ENCODE data around the gene HSD3B7.

Gene HSD3B7

DNA sequence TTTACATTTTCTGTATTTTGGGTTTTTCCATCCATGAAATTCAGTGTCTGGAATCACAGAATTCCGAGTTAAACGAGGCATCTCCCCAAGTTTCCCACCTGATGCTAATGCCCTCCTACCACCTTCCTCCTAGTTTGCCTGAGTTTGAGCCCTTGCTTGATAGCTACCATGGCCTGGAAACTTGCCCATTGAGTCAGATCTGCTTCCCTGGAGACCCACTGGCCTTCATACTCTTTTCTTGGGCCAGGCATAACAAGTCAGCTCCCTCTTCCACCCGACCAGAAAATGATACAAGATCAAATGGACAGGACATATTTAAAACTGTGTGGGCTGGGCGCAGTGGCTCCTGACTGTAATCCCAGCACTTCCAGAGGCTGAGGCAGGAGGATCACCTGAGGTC lies 17.2 kb upstream of the HSD3B7 start:
- H4K20me1 ChIP-seq: peaks cover 13% of the 10 kb centered on the region; the same call in 1 of the 2 replicates
- peaks cover 99% of the 10 kb centered on the region for H3K36me3 ChIP-seq
- H3K27ac ChIP-seq: no peak overlapping the region

DNA sequence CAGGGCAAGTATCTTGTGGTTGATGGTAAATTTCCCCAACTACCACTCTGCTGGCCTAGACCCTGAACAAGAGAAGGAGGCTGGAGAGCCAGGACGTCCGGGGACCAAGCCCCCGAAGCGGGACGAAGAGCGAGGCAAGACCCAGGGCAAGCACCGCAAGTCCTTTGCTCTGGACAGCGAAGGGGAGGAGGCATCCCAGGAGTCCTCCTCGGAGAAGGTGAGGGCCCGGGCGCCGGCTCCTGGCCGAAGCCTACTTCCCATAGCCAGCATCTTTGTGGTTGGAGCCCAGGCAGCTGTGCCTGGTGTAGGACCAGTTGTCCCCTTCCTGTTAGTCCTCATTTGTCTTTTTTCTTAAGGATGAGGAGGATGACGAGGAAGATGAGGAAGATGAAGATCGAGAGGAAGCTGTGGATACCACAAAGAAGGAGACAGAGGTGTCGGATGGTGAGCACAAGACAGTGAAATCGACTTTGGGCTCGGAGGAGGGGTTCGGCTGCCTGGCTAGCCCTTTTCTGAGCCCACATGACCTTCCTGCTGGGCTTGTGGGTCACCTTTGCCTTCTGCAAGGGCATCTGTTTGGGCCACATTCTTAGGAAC lies 15.7 kb upstream of the HSD3B7 start:
- no peak overlapping the region for H3K9ac ChIP-seq

More for the DNA sequence above, 17.2 kb upstream of the HSD3B7 start:
- no peak overlapping the region for H3K9ac ChIP-seq
- H3K4me1 ChIP-seq: no peaks in the 10 kb centered on the region
- no peaks in the 10 kb centered on the region for H3K9me3 ChIP-seq
- H3K4me3 ChIP-seq: no peak overlapping the region
- TF ChIP-seq Cebpa-rat (IDR thresholded peaks at IDR 0.05): no peak
- H3K4me2 ChIP-seq: no peak overlapping the region
- no peaks in the 10 kb centered on the region for H3K27me3 ChIP-seq

GRCh38 chr16:30971298-30971697 lies 13.7 kb upstream of the HSD3B7 start:
- no peak overlapping the region for H3K4me2 ChIP-seq
- H3K27me3 ChIP-seq: no peaks in the 10 kb centered on the region
- no peak overlapping the region for H3K27ac ChIP-seq
- H3K36me3 ChIP-seq: peaks cover 100% of the 10 kb centered on the region
- no peak overlapping the region for H3K4me3 ChIP-seq
- no peak overlapping the region for H3K9ac ChIP-seq
- H4K20me1 ChIP-seq: peaks cover 13% of the 10 kb centered on the region
- no peaks in the 10 kb centered on the region for H3K9me3 ChIP-seq
- no peak for TF ChIP-seq Cebpa-rat (IDR thresholded peaks at IDR 0.05)
- no peaks in the 10 kb centered on the region for H3K4me1 ChIP-seq

More for the DNA sequence above, 15.7 kb upstream of the HSD3B7 start:
- H3K27me3 ChIP-seq: no peaks in the 10 kb centered on the region
- no peak overlapping the region for H3K4me3 ChIP-seq
- H3K27ac ChIP-seq: no peak overlapping the region
- no peak overlapping the region for H3K4me2 ChIP-seq
- no peaks in the 10 kb centered on the region for H3K4me1 ChIP-seq
- TF ChIP-seq Cebpa-rat (IDR thresholded peaks at IDR 0.05): no peak
- H3K9me3 ChIP-seq: no peaks in the 10 kb centered on the region
- peaks cover 99% of the 10 kb centered on the region for H3K36me3 ChIP-seq
- H4K20me1 ChIP-seq: peaks cover 10% of the 10 kb centered on the region; the same call in 1 of the 2 replicates

- Histone ChIP-seq H3K4me3 (no peak overlapping the region), H3K9me3 (no peaks in the 10 kb centered on the region), H3K4me1 (no peaks in the 10 kb centered on the region), H3K9ac (no peak overlapping the region), H3K4me2 (no peak overlapping the region), H3K36me3 (peaks cover 100% of the 10 kb centered on the region), H3K27me3 (no peaks in the 10 kb centered on the region), H3K27ac (no peak overlapping the region), H4K20me1 (peaks cover 23% of the 10 kb centered on the region)
- TF ChIP-seq Cebpa-rat (IDR thresholded peaks at IDR 0.05): no peak
These were observed 12.1 kb upstream of the HSD3B7 start for GRCh38 chr16:30972872-30973271.

- peaks cover 99% of the 10 kb centered on the region for H3K36me3 ChIP-seq
- no peaks in the 10 kb centered on the region for H3K4me1 ChIP-seq
- H3K27ac ChIP-seq: no peak overlapping the region
- no peak overlapping the region for H3K4me3 ChIP-seq
- peaks cover 34% of the 10 kb centered on the region for H4K20me1 ChIP-seq
- no peak overlapping the region for H3K9ac ChIP-seq
- H3K27me3 ChIP-seq: no peaks in the 10 kb centered on the region
- H3K4me2 ChIP-seq: no peak overlapping the region
- no peaks in the 10 kb centered on the region for H3K9me3 ChIP-seq
- TF ChIP-seq Cebpa-rat (IDR thresholded peaks at IDR 0.05): no peak
These were observed 10.7 kb upstream of the HSD3B7 start for GRCh38 chr16:30974348-30974747.

- Histone ChIP-seq H3K36me3 (peaks cover 98% of the 10 kb centered on the region), H3K4me1 (no peaks in the 10 kb centered on the region), H3K27me3 (no peaks in the 10 kb centered on the region), H3K9me3 (no peaks in the 10 kb centered on the region), H3K9ac (no peak overlapping the region), H3K4me3 (no peak overlapping the region), H3K4me2 (no peak overlapping the region), H3K27ac (no peak overlapping the region), H4K20me1 (peaks cover 34% of the 10 kb centered on the region)
- no peak for TF ChIP-seq Cebpa-rat (IDR thresholded peaks at IDR 0.05)
These were observed 8.5 kb upstream of the HSD3B7 start for GRCh38 chr16:30976486-30976885.

DNA sequence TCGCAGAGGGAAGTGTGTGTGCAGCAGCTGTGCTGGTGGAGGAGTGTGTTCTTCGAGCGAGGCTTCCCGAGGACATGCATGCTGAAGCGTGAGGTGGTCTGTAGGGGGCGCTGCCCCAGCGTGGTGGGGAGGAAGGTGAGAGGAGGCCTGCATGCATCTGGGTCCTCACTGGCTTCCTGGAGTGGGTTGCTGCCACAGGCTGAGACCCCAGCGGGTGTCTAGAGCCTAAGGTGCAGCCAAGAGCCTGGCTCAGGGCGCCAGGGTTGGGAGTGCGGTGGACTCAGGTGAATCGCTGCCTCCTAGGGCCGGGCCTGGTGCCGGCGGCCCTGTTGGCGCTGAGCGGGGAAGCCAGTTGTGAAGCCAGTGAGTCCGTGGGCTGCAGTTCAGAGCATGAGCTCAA lies 7.5 kb upstream of the HSD3B7 start:
- peaks cover 98% of the 10 kb centered on the region for H3K36me3 ChIP-seq
- H3K27ac ChIP-seq: no peak overlapping the region
- H4K20me1 ChIP-seq: peaks cover 35% of the 10 kb centered on the region

GRCh38 chr16:30979170-30980022 lies 5.6 kb upstream of the HSD3B7 start:
- Histone ChIP-seq H3K9me3 (no peaks in the 10 kb centered on the region), H3K4me3 (no peak overlapping the region), H3K4me2 (no peak overlapping the region), H3K9ac (no peak overlapping the region), H3K27me3 (no peaks in the 10 kb centered on the region), H3K4me1 (peaks cover 12% of the 10 kb centered on the region), H3K27ac (no peak overlapping the region), H4K20me1 (peaks cover 54% of the 10 kb centered on the region), H3K36me3 (peaks cover 98% of the 10 kb centered on the region)
- no peak for TF ChIP-seq Cebpa-rat (IDR thresholded peaks at IDR 0.05)

More for the DNA sequence above, 7.5 kb upstream of the HSD3B7 start:
- Histone ChIP-seq H3K4me1 (no peaks in the 10 kb centered on the region), H3K4me3 (no peak overlapping the region), H3K27me3 (no peaks in the 10 kb centered on the region), H3K9me3 (no peaks in the 10 kb centered on the region), H3K9ac (no peak overlapping the region), H3K4me2 (no peak overlapping the region)
- TF ChIP-seq Cebpa-rat (IDR thresholded peaks at IDR 0.05): no peak

DNA sequence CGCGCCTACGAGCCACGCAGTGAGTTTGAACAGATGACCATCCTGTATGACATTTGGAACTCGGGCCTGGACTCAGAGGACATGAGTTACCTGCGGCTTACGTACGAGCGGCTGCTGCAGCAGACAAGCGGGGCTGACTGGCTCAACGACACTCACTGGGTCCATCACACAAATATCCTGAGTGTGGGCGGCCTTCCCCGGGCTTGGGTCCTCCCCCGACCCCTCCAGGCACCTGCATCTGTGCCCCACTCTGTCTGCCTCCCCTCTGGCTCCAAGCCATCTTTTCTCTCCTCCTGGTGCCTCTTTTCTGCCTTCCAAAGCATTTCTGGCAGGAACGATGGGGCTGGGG lies 5.0 kb upstream of the HSD3B7 start:
- Histone ChIP-seq H3K9ac (no peak overlapping the region), H3K36me3 (peaks cover 96% of the 10 kb centered on the region), H4K20me1 (peaks cover 58% of the 10 kb centered on the region)

DNA sequence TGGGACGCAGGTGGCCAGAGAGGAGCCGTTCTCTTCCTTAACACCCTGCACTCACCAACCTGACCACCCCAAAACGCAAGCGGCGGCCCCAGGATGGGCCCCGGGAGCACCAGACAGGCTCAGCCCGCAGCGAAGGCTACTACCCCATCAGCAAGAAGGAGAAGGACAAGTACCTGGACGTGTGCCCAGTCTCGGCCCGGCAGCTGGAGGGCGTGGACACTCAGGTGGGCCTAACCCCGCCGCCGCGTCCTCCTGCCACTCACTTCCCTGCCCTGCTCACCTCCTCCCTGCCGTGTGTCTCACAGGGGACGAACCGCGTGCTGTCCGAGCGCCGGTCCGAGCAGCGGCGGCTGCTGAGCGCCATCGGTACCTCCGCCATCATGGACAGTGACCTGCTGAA lies 4.6 kb upstream of the HSD3B7 start:
- H3K4me2 ChIP-seq: no peak overlapping the region
- no peaks in the 10 kb centered on the region for H3K27me3 ChIP-seq
- H3K4me3 ChIP-seq: no peak overlapping the region
- no peak overlapping the region for H3K9ac ChIP-seq
- peaks cover 58% of the 10 kb centered on the region for H4K20me1 ChIP-seq
- H3K9me3 ChIP-seq: no peaks in the 10 kb centered on the region
- no peak overlapping the region for H3K27ac ChIP-seq
- peaks cover 92% of the 10 kb centered on the region for H3K36me3 ChIP-seq
- peaks cover 22% of the 10 kb centered on the region for H3K4me1 ChIP-seq
- no peak for TF ChIP-seq Cebpa-rat (IDR thresholded peaks at IDR 0.05)

More for the DNA sequence above, 5.0 kb upstream of the HSD3B7 start:
- Histone ChIP-seq H3K27me3 (no peaks in the 10 kb centered on the region), H3K4me2 (no peak overlapping the region), H3K27ac (no peak overlapping the region), H3K4me3 (no peak overlapping the region), H3K4me1 (peaks cover 18% of the 10 kb centered on the region), H3K9me3 (no peaks in the 10 kb centered on the region)
- TF ChIP-seq Cebpa-rat (IDR thresholded peaks at IDR 0.05): no peak
